Measurements from ENCODE around the gene SORCS2.

DNA sequence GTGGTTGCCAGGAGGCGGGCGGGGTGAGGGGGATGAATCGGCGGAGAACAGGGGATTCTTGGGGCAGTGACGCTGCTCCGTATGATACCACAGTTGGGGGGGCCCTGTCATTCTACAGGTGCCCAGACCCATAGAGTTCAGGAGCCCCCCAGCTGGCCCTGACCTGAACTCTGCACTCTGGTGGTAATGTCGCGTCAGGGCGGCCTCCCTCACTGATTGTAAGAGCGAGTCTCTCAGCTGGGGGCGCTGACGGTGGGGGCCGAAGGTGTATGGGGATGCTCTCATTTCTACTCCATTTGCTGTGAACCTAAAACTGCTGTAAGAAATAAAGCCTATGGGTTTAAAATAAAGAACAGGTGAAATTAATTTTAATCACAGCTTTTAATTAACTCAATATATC, 334.2 kb downstream of the SORCS2 start:
- TF ChIP-seq EGR1 (IDR thresholded peaks at IDR 0.05) (no peak), MAX (IDR thresholded peaks at IDR 0.05) (no peak), RAD21 (IDR thresholded peaks at IDR 0.05; ENCODE audit: low read depth) (no peak), YY1 (IDR thresholded peaks at IDR 0.05; ENCODE audit: low read depth) (no peak), NFIC (IDR thresholded peaks at IDR 0.05) (no peak), EP300 (IDR thresholded peaks at IDR 0.05; ENCODE audit: borderline replicate concordance) (no peak), CREB1 (IDR thresholded peaks at IDR 0.05; ENCODE audit: low read depth) (no peak), TAF1 (IDR thresholded peaks at IDR 0.05; ENCODE audit: low read depth) (no peak)
- TF ChIP-seq, protein P1, sequence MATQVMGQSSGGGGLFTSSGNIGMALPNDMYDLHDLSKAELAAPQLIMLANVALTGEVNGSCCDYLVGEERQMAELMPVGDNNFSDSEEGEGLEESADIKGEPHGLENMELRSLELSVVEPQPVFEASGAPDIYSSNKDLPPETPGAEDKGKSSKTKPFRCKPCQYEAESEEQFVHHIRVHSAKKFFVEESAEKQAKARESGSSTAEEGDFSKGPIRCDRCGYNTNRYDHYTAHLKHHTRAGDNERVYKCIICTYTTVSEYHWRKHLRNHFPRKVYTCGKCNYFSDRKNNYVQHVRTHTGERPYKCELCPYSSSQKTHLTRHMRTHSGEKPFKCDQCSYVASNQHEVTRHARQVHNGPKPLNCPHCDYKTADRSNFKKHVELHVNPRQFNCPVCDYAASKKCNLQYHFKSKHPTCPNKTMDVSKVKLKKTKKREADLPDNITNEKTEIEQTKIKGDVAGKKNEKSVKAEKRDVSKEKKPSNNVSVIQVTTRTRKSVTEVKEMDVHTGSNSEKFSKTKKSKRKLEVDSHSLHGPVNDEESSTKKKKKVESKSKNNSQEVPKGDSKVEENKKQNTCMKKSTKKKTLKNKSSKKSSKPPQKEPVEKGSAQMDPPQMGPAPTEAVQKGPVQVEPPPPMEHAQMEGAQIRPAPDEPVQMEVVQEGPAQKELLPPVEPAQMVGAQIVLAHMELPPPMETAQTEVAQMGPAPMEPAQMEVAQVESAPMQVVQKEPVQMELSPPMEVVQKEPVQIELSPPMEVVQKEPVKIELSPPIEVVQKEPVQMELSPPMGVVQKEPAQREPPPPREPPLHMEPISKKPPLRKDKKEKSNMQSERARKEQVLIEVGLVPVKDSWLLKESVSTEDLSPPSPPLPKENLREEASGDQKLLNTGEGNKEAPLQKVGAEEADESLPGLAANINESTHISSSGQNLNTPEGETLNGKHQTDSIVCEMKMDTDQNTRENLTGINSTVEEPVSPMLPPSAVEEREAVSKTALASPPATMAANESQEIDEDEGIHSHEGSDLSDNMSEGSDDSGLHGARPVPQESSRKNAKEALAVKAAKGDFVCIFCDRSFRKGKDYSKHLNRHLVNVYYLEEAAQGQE (IDR thresholded peaks at IDR 0.05; ENCODE audit: low read depth), result no peak
- TF ChIP-seq, protein P2, sequence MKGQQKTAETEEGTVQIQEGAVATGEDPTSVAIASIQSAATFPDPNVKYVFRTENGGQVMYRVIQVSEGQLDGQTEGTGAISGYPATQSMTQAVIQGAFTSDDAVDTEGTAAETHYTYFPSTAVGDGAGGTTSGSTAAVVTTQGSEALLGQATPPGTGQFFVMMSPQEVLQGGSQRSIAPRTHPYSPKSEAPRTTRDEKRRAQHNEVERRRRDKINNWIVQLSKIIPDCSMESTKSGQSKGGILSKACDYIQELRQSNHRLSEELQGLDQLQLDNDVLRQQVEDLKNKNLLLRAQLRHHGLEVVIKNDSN (IDR thresholded peaks at IDR 0.05), result no peak

Measured in Ishikawa (cell line).